Measurements from ENCODE around the gene TNFSF8. TPM values are rescaled to one million over a fixed set of nuclear protein-coding genes. Genes with fewer than 3 reads are reported as not detected.

Gene TNFSF8
- total RNA-seq, 2 experiments from 2014 or later = 76.2 to 88.8 TPM

- ChIA-PET POLR2A (no interaction called here), CTCF (interaction anchor here (1.1 to 3.7 kb wide), 7 partner anchors 8 to 233 kb away, joined by 3 to 16 read pairs (median 3); partner anchors contain the start of gene TEX48)
- no peaks in the 10 kb centered on the region for H3K27me3 Mint-ChIP-seq
- H3K27ac Mint-ChIP-seq = peak overlapping the region; percentile 82
- peaks cover 96% of the 10 kb centered on the region for H3K4me1 Mint-ChIP-seq
- peaks cover 97% of the 10 kb centered on the region for H3K36me3 Mint-ChIP-seq (ENCODE audit: low read depth)
- no peaks in the 10 kb centered on the region for H3K9me3 Mint-ChIP-seq
- no peak for DNase-seq
- H3K4me3 Mint-ChIP-seq = no peak overlapping the region
Measured at GRCh38 chr9:114913656-114914055, 16.7 kb downstream of the TNFSF8 start.

GRCh38 chr9:114913217-114913616 is 17.2 kb downstream of the TNFSF8 start:
- POLR2A ChIA-PET = no interaction called here
- H3K27ac Mint-ChIP-seq = peak overlapping the region; percentile 28
- H3K36me3 Mint-ChIP-seq (ENCODE audit: low read depth) = peaks cover 98% of the 10 kb centered on the region
- H3K27me3 Mint-ChIP-seq = no peaks in the 10 kb centered on the region
- H3K4me3 Mint-ChIP-seq = no peak overlapping the region
- H3K9me3 Mint-ChIP-seq = no peaks in the 10 kb centered on the region
- peaks cover 97% of the 10 kb centered on the region for H3K4me1 Mint-ChIP-seq
- DNase-seq = no peak
- CTCF ChIA-PET = interaction anchor here (1.1 to 3.7 kb wide), 6 partner anchors 14 to 233 kb away, joined by 3 to 16 read pairs (median 4); partner anchors contain the start of gene TEX48

- DNase-seq = no peak
- Mint-ChIP-seq H3K27ac (peak overlapping the region; percentile 96), H3K4me3 (no peak overlapping the region), H3K9me3 (no peaks in the 10 kb centered on the region), H3K36me3 (ENCODE audit: low read depth) (peaks cover 97% of the 10 kb centered on the region), H3K4me1 (peaks cover 96% of the 10 kb centered on the region), H3K27me3 (no peaks in the 10 kb centered on the region)
- CTCF ChIA-PET = interaction anchor here (0.8 to 3.1 kb wide), 7 partner anchors 10 to 229 kb away, joined by 3 to 19 read pairs (median 7); partner anchors contain the start of genes TEX48 and TNFSF8
- POLR2A ChIA-PET = no interaction called here
Measured at GRCh38 chr9:114911167-114911821, 19.1 kb downstream of the TNFSF8 start.

- peaks cover 92% of the 10 kb centered on the region for H3K4me1 Mint-ChIP-seq
- H3K4me3 Mint-ChIP-seq = no peak overlapping the region
- CTCF ChIA-PET = interaction anchor here (0.8 to 3.1 kb wide), 9 partner anchors 10 to 228 kb away, joined by 3 to 19 read pairs (median 6); partner anchors contain the start of genes TEX48 and TNFSF8
- peak overlapping the region; percentile 96 for H3K27ac Mint-ChIP-seq
- peaks cover 92% of the 10 kb centered on the region for H3K36me3 Mint-ChIP-seq (ENCODE audit: low read depth)
- POLR2A ChIA-PET = no interaction called here
- H3K9me3 Mint-ChIP-seq = no peaks in the 10 kb centered on the region
- DNase-seq = no peak
- no peaks in the 10 kb centered on the region for H3K27me3 Mint-ChIP-seq
Measured at GRCh38 chr9:114910541-114910940, 19.9 kb downstream of the TNFSF8 start.

GRCh38 chr9:114909661-114910060 is 20.7 kb downstream of the TNFSF8 start:
- ChIA-PET CTCF (interaction anchor here (1.0 to 3.1 kb wide), 10 partner anchors 9 to 229 kb away, joined by 3 to 19 read pairs (median 6); partner anchors contain the start of genes TEX48 and TNFSF8), POLR2A (interaction anchor here (0.6 kb wide), 1 partner anchor 20 kb away, joined by 7 read pairs; no protein-coding TSS in a partner anchor)
- peaks cover 83% of the 10 kb centered on the region for H3K36me3 Mint-ChIP-seq (ENCODE audit: low read depth)
- H3K27ac Mint-ChIP-seq = peak overlapping the region; percentile 96
- H3K9me3 Mint-ChIP-seq = no peaks in the 10 kb centered on the region
- peaks cover 84% of the 10 kb centered on the region for H3K4me1 Mint-ChIP-seq
- no peak for DNase-seq
- H3K27me3 Mint-ChIP-seq = no peaks in the 10 kb centered on the region
- H3K4me3 Mint-ChIP-seq = no peak overlapping the region

GRCh38 chr9:114908805-114909448 is 21.5 kb downstream of the TNFSF8 start:
- peak overlapping the region; percentile 59 for H3K4me3 Mint-ChIP-seq

GRCh38 chr9:114908104-114908622 is 22.2 kb downstream of the TNFSF8 start:
- ChIA-PET POLR2A (interaction anchor here (0.7 to 1.2 kb wide), 4 partner anchors 14 to 213 kb away, joined by 4 to 9 read pairs (median 6); no protein-coding TSS in a partner anchor), CTCF (interaction anchor here (0.6 to 3.1 kb wide), 19 partner anchors 8 to 992 kb away, joined by 3 to 19 read pairs (median 4); no protein-coding TSS in a partner anchor)
- H3K36me3 Mint-ChIP-seq (ENCODE audit: low read depth) = peaks cover 68% of the 10 kb centered on the region
- H3K27ac Mint-ChIP-seq = peak overlapping the region; percentile 96
- H3K27me3 Mint-ChIP-seq = no peaks in the 10 kb centered on the region
- H3K4me3 Mint-ChIP-seq = peak overlapping the region; percentile 59
- H3K9me3 Mint-ChIP-seq = peaks cover 7% of the 10 kb centered on the region
- peaks cover 69% of the 10 kb centered on the region for H3K4me1 Mint-ChIP-seq
- peak; percentile 62 for DNase-seq

More at GRCh38 chr9:114908805-114909448, 21.5 kb downstream of the TNFSF8 start:
- Mint-ChIP-seq H3K9me3 (peaks cover 5% of the 10 kb centered on the region), H3K27ac (peak overlapping the region; percentile 96), H3K36me3 (ENCODE audit: low read depth) (peaks cover 76% of the 10 kb centered on the region), H3K4me1 (peaks cover 76% of the 10 kb centered on the region), H3K27me3 (no peaks in the 10 kb centered on the region)
- DNase-seq = peak; percentile 33
- ChIA-PET CTCF (interaction anchor here (0.6 to 3.1 kb wide), 16 partner anchors 9 to 993 kb away, joined by 3 to 19 read pairs (median 4); no protein-coding TSS in a partner anchor), POLR2A (interaction anchor here (0.6 to 1.2 kb wide), 5 partner anchors 14 to 214 kb away, joined by 4 to 9 read pairs (median 7); no protein-coding TSS in a partner anchor)

GRCh38 chr9:114906922-114907571 is 23.3 kb downstream of the TNFSF8 start:
- H3K4me1 Mint-ChIP-seq = peaks cover 60% of the 10 kb centered on the region
- peak overlapping the region; percentile 59 for H3K4me3 Mint-ChIP-seq
- peaks cover 57% of the 10 kb centered on the region for H3K36me3 Mint-ChIP-seq (ENCODE audit: low read depth)
- ChIA-PET POLR2A (no interaction called here), CTCF (interaction anchor here (0.5 to 3.1 kb wide), 34 partner anchors 8 to 507 kb away, joined by 3 to 26 read pairs (median 4); partner anchors contain the start of genes TEX48 and TNFSF8)
- DNase-seq = peak; percentile 31
- H3K27ac Mint-ChIP-seq = peak overlapping the region; percentile 96
- H3K27me3 Mint-ChIP-seq = no peaks in the 10 kb centered on the region
- H3K9me3 Mint-ChIP-seq = peaks cover 11% of the 10 kb centered on the region

GRCh38 chr9:114905170-114905940 is 25.0 kb downstream of the TNFSF8 start:
- DNase-seq = no peak
- Mint-ChIP-seq H3K4me3 (peak overlapping the region; percentile 75), H3K4me1 (peaks cover 43% of the 10 kb centered on the region), H3K27me3 (no peaks in the 10 kb centered on the region), H3K36me3 (ENCODE audit: low read depth) (peaks cover 42% of the 10 kb centered on the region), H3K27ac (peak overlapping the region; percentile 63), H3K9me3 (peaks cover 23% of the 10 kb centered on the region)
- ChIA-PET CTCF (interaction anchor here (0.8 to 3.1 kb wide), 8 partner anchors 9 to 520 kb away, joined by 3 to 26 read pairs (median 6); partner anchors contain the start of gene TEX48), POLR2A (no interaction called here)

- Mint-ChIP-seq H3K4me1 (peaks cover 19% of the 10 kb centered on the region), H3K9me3 (peaks cover 24% of the 10 kb centered on the region), H3K27ac (peak overlapping the region; percentile 83), H3K27me3 (no peaks in the 10 kb centered on the region), H3K4me3 (peak overlapping the region; percentile 75), H3K36me3 (ENCODE audit: low read depth) (peaks cover 18% of the 10 kb centered on the region)
- POLR2A ChIA-PET = no interaction called here
- CTCF ChIA-PET = interaction anchor here (1.2 kb wide), 1 partner anchor 12 kb away, joined by 4 read pairs; no protein-coding TSS in a partner anchor
- DNase-seq = peak; percentile 49
Measured at GRCh38 chr9:114902786-114903524, 27.4 kb downstream of the TNFSF8 start.

Measured in activated CD4-positive, alpha-beta T cell treated with anti-CD3 and anti-CD28 coated beads, Interleukin-2, amount 10 ng/mL, durations not matched to agents 7 days and 5 days (primary cell).